Measurements from ENCODE around the gene HMGB1.

Gene HMGB1

DNA sequence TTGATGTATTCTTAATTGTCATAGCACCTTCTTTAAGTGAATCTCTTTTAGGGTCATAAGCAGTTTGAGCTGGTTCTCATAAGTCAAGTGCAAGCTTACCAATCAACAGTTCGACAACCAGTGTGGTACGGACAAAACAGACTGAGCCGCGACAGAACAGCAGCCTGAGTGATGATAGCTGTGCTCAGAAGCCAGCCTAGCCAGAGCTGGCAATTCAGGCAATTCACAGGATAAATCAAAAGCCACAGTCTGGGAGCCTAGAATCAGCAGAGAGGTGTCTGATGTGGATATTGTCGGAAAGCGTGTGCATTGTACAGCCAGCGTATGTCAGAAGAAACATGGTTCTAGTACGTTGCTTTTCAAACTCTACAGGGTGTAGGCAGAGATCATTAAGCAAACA, 28.6 kb downstream of the HMGB1 start:
- TF ChIP-seq ARNTL (CRISPR knock-in tag; IDR thresholded peaks at IDR 0.05; ENCODE audit: borderline replicate concordance, low read depth) (no peak), TCF4 (CRISPR knock-in tag; IDR thresholded peaks at IDR 0.05; ENCODE audit: borderline replicate concordance) (no peak), ZC3H10 (CRISPR knock-in tag; IDR thresholded peaks at IDR 0.05) (no peak)
- TF ChIP-seq, protein P1, sequence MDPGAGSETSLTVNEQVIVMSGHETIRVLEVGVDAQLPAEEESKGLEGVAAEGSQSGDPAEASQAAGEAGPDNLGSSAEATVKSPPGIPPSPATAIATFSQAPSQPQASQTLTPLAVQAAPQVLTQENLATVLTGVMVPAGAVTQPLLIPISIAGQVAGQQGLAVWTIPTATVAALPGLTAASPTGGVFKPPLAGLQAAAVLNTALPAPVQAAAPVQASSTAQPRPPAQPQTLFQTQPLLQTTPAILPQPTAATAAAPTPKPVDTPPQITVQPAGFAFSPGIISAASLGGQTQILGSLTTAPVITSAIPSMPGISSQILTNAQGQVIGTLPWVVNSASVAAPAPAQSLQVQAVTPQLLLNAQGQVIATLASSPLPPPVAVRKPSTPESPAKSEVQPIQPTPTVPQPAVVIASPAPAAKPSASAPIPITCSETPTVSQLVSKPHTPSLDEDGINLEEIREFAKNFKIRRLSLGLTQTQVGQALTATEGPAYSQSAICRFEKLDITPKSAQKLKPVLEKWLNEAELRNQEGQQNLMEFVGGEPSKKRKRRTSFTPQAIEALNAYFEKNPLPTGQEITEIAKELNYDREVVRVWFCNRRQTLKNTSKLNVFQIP (CRISPR knock-in tag; IDR thresholded peaks at IDR 0.05; ENCODE audit: borderline replicate concordance, low read depth), result no peak
- TF ChIP-seq, protein P2, sequence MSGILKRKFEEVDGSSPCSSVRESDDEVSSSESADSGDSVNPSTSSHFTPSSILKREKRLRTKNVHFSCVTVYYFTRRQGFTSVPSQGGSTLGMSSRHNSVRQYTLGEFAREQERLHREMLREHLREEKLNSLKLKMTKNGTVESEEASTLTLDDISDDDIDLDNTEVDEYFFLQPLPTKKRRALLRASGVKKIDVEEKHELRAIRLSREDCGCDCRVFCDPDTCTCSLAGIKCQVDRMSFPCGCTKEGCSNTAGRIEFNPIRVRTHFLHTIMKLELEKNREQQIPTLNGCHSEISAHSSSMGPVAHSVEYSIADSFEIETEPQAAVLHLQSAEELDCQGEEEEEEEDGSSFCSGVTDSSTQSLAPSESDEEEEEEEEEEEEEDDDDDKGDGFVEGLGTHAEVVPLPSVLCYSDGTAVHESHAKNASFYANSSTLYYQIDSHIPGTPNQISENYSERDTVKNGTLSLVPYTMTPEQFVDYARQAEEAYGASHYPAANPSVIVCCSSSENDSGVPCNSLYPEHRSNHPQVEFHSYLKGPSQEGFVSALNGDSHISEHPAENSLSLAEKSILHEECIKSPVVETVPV (CRISPR knock-in tag; IDR thresholded peaks at IDR 0.05), result no peak
- no peak for ATAC-seq

DNA sequence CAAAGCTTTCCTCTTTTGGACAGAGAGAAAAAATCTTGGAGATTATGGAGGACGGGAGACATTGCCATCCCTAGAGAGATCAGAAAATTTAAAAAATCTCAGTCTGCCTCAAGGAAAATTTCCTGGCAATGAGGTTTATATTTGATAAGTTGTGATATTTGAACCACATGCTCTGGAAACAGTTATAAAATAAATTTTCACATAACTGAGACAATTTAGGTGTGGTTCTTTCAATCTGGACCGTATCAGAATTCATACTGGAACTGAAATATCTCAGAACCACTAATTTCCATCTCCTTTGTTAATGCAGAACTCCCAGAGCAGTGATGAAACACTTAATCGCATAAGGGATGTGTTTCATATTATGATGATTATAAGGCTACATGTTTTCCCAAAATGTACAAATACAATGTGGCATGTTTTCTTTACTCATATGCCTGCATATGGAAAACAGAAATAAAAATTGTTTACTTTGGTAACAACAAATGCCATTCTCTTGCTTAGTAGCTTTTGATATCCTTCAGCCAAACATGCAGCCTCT, 29.8 kb downstream of the HMGB1 start:
- ATAC-seq, result no peak
- TF ChIP-seq, protein P3, sequence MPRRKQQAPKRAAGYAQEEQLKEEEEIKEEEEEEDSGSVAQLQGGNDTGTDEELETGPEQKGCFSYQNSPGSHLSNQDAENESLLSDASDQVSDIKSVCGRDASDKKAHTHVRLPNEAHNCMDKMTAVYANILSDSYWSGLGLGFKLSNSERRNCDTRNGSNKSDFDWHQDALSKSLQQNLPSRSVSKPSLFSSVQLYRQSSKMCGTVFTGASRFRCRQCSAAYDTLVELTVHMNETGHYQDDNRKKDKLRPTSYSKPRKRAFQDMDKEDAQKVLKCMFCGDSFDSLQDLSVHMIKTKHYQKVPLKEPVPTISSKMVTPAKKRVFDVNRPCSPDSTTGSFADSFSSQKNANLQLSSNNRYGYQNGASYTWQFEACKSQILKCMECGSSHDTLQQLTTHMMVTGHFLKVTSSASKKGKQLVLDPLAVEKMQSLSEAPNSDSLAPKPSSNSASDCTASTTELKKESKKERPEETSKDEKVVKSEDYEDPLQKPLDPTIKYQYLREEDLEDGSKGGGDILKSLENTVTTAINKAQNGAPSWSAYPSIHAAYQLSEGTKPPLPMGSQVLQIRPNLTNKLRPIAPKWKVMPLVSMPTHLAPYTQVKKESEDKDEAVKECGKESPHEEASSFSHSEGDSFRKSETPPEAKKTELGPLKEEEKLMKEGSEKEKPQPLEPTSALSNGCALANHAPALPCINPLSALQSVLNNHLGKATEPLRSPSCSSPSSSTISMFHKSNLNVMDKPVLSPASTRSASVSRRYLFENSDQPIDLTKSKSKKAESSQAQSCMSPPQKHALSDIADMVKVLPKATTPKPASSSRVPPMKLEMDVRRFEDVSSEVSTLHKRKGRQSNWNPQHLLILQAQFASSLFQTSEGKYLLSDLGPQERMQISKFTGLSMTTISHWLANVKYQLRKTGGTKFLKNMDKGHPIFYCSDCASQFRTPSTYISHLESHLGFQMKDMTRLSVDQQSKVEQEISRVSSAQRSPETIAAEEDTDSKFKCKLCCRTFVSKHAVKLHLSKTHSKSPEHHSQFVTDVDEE (CRISPR knock-in tag; IDR thresholded peaks at IDR 0.05), result no peak
- TF ChIP-seq, protein P1 (CRISPR knock-in tag; IDR thresholded peaks at IDR 0.05; ENCODE audit: borderline replicate concordance, low read depth), result no peak
- no peak for TF ChIP-seq ISL1 (CRISPR knock-in tag; IDR thresholded peaks at IDR 0.05)
- no peak for TF ChIP-seq TOX (CRISPR knock-in tag; IDR thresholded peaks at IDR 0.05; ENCODE audit: borderline replicate concordance)
- no peak for TF ChIP-seq ZNF8 (CRISPR knock-in tag; IDR thresholded peaks at IDR 0.05)
- TF ChIP-seq BACH2 (CRISPR knock-in tag; IDR thresholded peaks at IDR 0.05; ENCODE audit: borderline replicate concordance), result no peak
- no peak for TF ChIP-seq ZC3H10 (CRISPR knock-in tag; IDR thresholded peaks at IDR 0.05)
- TF ChIP-seq GLIS3 (CRISPR knock-in tag; IDR thresholded peaks at IDR 0.05), result no peak
- no peak for TF ChIP-seq ZFP3 (CRISPR knock-in tag; IDR thresholded peaks at IDR 0.05)

DNA sequence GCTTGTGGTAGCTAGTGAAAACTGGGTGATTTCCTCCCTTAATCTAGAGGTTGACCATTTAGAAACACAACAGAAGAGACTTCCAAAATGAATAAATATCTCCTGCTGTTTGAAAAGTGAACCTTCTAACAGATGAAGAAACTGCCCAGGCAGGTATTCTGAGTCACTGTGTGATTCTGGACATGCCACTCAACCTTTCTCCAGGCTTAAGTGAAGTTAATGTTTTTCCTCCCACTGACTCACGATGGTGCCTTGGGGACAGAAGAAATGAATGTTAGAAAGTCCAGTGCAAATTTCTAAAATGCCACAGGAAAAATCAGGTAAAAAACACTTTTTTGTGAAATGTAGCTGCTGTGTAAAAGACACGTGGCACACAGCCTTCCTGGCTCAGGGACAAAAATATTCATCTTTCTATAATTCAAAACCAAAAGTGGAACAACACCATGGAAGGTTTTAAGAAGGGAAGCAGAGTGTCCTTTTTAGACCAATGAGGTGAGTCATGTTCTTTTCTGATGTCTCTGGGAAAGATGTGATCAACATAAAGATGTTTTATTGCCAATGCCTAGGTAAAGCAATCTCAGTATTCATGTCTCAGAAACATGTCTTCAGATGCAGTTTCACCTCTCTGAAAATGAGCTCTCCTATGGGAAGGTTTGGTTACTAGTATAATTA, 34.3 kb downstream of the HMGB1 start:
- TF ChIP-seq, protein P2 (CRISPR knock-in tag; IDR thresholded peaks at IDR 0.05), result no peak
- TF ChIP-seq BACH2 (CRISPR knock-in tag; IDR thresholded peaks at IDR 0.05; ENCODE audit: borderline replicate concordance) (no peak), TOX (CRISPR knock-in tag; IDR thresholded peaks at IDR 0.05; ENCODE audit: borderline replicate concordance) (no peak), ZC3H10 (CRISPR knock-in tag; IDR thresholded peaks at IDR 0.05) (no peak), PPARA (CRISPR knock-in tag; IDR thresholded peaks at IDR 0.05; ENCODE audit: borderline replicate concordance) (no peak), OSR1 (CRISPR knock-in tag; IDR thresholded peaks at IDR 0.05) (no peak), CSDC2 (CRISPR knock-in tag; IDR thresholded peaks at IDR 0.05) (no peak), ZFP3 (CRISPR knock-in tag; IDR thresholded peaks at IDR 0.05) (no peak), ISL1 (CRISPR knock-in tag; IDR thresholded peaks at IDR 0.05) (no peak), ZNF70 (CRISPR knock-in tag; IDR thresholded peaks at IDR 0.05) (no peak), ZNF565 (CRISPR knock-in tag; conservative IDR thresholded peaks at IDR 0.05; ENCODE audit: low read depth) (no peak), RARB (CRISPR knock-in tag; IDR thresholded peaks at IDR 0.05) (no peak), ZFP30 (CRISPR knock-in tag; IDR thresholded peaks at IDR 0.05) (no peak)
- TF ChIP-seq, protein P1 (CRISPR knock-in tag; IDR thresholded peaks at IDR 0.05; ENCODE audit: borderline replicate concordance, low read depth), result no peak
- TF ChIP-seq, protein P4, sequence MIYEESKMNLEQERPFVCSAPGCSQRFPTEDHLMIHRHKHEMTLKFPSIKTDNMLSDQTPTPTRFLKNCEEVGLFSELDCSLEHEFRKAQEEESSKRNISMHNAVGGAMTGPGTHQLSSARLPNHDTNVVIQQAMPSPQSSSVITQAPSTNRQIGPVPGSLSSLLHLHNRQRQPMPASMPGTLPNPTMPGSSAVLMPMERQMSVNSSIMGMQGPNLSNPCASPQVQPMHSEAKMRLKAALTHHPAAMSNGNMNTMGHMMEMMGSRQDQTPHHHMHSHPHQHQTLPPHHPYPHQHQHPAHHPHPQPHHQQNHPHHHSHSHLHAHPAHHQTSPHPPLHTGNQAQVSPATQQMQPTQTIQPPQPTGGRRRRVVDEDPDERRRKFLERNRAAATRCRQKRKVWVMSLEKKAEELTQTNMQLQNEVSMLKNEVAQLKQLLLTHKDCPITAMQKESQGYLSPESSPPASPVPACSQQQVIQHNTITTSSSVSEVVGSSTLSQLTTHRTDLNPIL (CRISPR knock-in tag; IDR thresholded peaks at IDR 0.05; ENCODE audit: low read depth), result no peak
- ATAC-seq, result peak; percentile 10; the same call in 2 of the 3 replicates

Measured in SK-N-SH treated with all-trans-retinoic acid at 6 μM for 48 hours (cell line).